Measurements from ENCODE around the gene SMCO2.

DNA sequence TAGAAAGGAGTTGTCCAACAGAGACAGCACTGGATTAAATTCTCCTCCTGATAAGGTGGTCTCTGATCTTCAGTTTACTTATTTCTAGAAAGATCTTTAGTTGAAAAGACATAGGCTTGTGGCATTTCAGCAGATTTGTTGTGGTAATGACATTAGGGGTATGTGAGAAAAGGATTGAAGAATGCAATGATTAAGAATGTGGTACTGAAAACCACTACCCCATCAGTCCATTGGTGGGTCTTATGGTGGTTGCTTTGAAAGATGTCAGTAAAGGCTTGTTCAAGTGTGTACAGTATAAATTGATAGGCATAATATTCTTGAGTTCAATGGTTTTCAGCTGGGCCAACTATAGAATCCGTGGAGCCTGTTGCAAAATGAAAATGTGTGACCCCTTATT is 88.2 kb downstream of the SMCO2 start:
- TF ChIP-seq NBN (IDR thresholded peaks at IDR 0.05; ENCODE audit: low read depth) = no peak
- no peak for TF ChIP-seq FIP1L1 (IDR thresholded peaks at IDR 0.05; ENCODE audit: low read depth, low read length, poor library complexity, severe bottlenecking)
- no peak for TF ChIP-seq YY1 (IDR thresholded peaks at IDR 0.05; ENCODE audit: borderline replicate concordance in 1 of 3, control insufficient read depth in 1 of 3, extremely low read depth in 1 of 3, insufficient read depth in 3 of 3, insufficient read length in 1 of 3, insufficient replicate concordance in 2 of 3, low read depth in 1 of 3, low read length in 2 of 3)
- no peak for TF ChIP-seq RFX5 (IDR thresholded peaks at IDR 0.05; ENCODE audit: low read depth, low read length)
- TF ChIP-seq ARNT (IDR thresholded peaks at IDR 0.05) = no peak
- TF ChIP-seq, protein P1, sequence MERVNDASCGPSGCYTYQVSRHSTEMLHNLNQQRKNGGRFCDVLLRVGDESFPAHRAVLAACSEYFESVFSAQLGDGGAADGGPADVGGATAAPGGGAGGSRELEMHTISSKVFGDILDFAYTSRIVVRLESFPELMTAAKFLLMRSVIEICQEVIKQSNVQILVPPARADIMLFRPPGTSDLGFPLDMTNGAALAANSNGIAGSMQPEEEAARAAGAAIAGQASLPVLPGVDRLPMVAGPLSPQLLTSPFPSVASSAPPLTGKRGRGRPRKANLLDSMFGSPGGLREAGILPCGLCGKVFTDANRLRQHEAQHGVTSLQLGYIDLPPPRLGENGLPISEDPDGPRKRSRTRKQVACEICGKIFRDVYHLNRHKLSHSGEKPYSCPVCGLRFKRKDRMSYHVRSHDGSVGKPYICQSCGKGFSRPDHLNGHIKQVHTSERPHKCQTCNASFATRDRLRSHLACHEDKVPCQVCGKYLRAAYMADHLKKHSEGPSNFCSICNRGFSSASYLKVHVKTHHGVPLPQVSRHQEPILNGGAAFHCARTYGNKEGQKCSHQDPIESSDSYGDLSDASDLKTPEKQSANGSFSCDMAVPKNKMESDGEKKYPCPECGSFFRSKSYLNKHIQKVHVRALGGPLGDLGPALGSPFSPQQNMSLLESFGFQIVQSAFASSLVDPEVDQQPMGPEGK (CRISPR knock-in tag; IDR thresholded peaks at IDR 0.05; ENCODE audit: borderline replicate concordance) = no peak
- TF ChIP-seq FOS (IDR thresholded peaks at IDR 0.05; ENCODE audit: extremely low read depth, insufficient read length) = no peak
- TF ChIP-seq, protein P2, sequence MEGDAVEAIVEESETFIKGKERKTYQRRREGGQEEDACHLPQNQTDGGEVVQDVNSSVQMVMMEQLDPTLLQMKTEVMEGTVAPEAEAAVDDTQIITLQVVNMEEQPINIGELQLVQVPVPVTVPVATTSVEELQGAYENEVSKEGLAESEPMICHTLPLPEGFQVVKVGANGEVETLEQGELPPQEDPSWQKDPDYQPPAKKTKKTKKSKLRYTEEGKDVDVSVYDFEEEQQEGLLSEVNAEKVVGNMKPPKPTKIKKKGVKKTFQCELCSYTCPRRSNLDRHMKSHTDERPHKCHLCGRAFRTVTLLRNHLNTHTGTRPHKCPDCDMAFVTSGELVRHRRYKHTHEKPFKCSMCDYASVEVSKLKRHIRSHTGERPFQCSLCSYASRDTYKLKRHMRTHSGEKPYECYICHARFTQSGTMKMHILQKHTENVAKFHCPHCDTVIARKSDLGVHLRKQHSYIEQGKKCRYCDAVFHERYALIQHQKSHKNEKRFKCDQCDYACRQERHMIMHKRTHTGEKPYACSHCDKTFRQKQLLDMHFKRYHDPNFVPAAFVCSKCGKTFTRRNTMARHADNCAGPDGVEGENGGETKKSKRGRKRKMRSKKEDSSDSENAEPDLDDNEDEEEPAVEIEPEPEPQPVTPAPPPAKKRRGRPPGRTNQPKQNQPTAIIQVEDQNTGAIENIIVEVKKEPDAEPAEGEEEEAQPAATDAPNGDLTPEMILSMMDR (IDR thresholded peaks at IDR 0.05 in 2 of 3, conservative IDR thresholded peaks at IDR 0.05 in 1 of 3; ENCODE audit: insufficient read depth in 2 of 3, low read depth in 1 of 3, low read length in 3 of 3) = no peak
- no peak for TF ChIP-seq NRF1 (conservative IDR thresholded peaks at IDR 0.05 in 1 of 2, IDR thresholded peaks at IDR 0.05 in 1 of 2)
- no peak for TF ChIP-seq EZH2 (IDR thresholded peaks at IDR 0.05; ENCODE audit: borderline replicate concordance, low read depth, low read length)
- no peak for TF ChIP-seq BHLHE40 (IDR thresholded peaks at IDR 0.05; ENCODE audit: low read length)
- TF ChIP-seq TAF1 (IDR thresholded peaks at IDR 0.05; ENCODE audit: control insufficient read depth, extremely low read depth, insufficient read depth, low read length, severe bottlenecking) = no peak
- TF ChIP-seq, protein P3, sequence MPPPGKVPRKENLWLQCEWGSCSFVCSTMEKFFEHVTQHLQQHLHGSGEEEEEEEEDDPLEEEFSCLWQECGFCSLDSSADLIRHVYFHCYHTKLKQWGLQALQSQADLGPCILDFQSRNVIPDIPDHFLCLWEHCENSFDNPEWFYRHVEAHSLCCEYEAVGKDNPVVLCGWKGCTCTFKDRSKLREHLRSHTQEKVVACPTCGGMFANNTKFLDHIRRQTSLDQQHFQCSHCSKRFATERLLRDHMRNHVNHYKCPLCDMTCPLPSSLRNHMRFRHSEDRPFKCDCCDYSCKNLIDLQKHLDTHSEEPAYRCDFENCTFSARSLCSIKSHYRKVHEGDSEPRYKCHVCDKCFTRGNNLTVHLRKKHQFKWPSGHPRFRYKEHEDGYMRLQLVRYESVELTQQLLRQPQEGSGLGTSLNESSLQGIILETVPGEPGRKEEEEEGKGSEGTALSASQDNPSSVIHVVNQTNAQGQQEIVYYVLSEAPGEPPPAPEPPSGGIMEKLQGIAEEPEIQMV (tag; conservative IDR thresholded peaks at IDR 0.05; ENCODE audit: low read depth) = no peak

Measured in K562 (cell line).